CD4-positive, alpha-beta T cell treated with Interleukin-15 for 1 hour (primary cell): ENCODE results near the gene MARCHF3.
"Not testable (repeated sequence)": the region's sequence is repeated elsewhere in the genome, so short reads cannot be mapped to it uniquely, and the experiment has no call there.

ENCODE experiments used
- DNase-seq: peaks from one replicate; pipeline ENCODE4 v3.0.0-alpha.2; 2020

MARCHF3 gene

GRCh38 chr5:126866851-126867636 is 163.3 kb downstream of the MARCHF3 start:
- no peak for DNase-seq

- no peak for DNase-seq
Observed at GRCh38 chr5:126865299-126865698, 165.1 kb downstream of the MARCHF3 start.

- no peak for DNase-seq
Observed at GRCh38 chr5:126864042-126864688, 166.2 kb downstream of the MARCHF3 start.

- no peak for DNase-seq
Observed at GRCh38 chr5:126863402-126863801, 167.0 kb downstream of the MARCHF3 start.

GRCh38 chr5:126858441-126858840 is 171.9 kb downstream of the MARCHF3 start:
- no peak for DNase-seq

- DNase-seq: no peak
Observed at GRCh38 chr5:126857472-126858410, 172.6 kb downstream of the MARCHF3 start.

- no peak for DNase-seq
Observed at GRCh38 chr5:126855266-126855665, 175.1 kb downstream of the MARCHF3 start.

GRCh38 chr5:126854526-126855110 is 175.7 kb downstream of the MARCHF3 start:
- DNase-seq: no peak

- DNase-seq: peak; percentile 68
Observed at GRCh38 chr5:126853541-126854307, 176.6 kb downstream of the MARCHF3 start.

GRCh38 chr5:126852841-126853271 is 177.5 kb downstream of the MARCHF3 start:
- DNase-seq: no peak

GRCh38 chr5:126852091-126852571 is 178.2 kb downstream of the MARCHF3 start:
- peak; percentile 27 for DNase-seq

GRCh38 chr5:126851501-126852011 is 178.8 kb downstream of the MARCHF3 start:
- DNase-seq: no peak

GRCh38 chr5:126849101-126849678 is 181.2 kb downstream of the MARCHF3 start:
- no peak for DNase-seq

GRCh38 chr5:126848253-126848652 is 182.1 kb downstream of the MARCHF3 start:
- DNase-seq: no peak

GRCh38 chr5:126847826-126848251 is 182.5 kb downstream of the MARCHF3 start:
- no peak for DNase-seq

GRCh38 chr5:126847456-126847820 is 182.9 kb downstream of the MARCHF3 start:
- no peak for DNase-seq

GRCh38 chr5:126846744-126847455 is 183.5 kb downstream of the MARCHF3 start:
- DNase-seq: no peak

- DNase-seq: no peak
Observed at GRCh38 chr5:126846344-126846743, 184.0 kb downstream of the MARCHF3 start.

GRCh38 chr5:126845470-126846070 is 184.8 kb downstream of the MARCHF3 start:
- peak; percentile 43 for DNase-seq

GRCh38 chr5:126843375-126843774 is 187.0 kb downstream of the MARCHF3 start:
- DNase-seq: not testable (repeated sequence)
